Epidermal melanocyte (primary cell): ENCODE measurements around the gene STAMBPL1.
"Not testable (repeated sequence)": the region's sequence is repeated elsewhere in the genome, so short reads cannot be mapped to it uniquely, and the experiment has no call there.

ENCODE experiments used
- DNase-seq: peaks from one replicate; pipeline ENCODE4 v3.0.0; 2011; ENCODE audit warnings: low spot score; ENCODE audit not compliant: insufficient read length

The STAMBPL1 gene

GRCh38 chr10:88854684-88855083, 25.4 kb upstream of the STAMBPL1 start:
- DNase-seq = no peak

GRCh38 chr10:88857831-88858230, 22.2 kb upstream of the STAMBPL1 start:
- no peak for DNase-seq

DNA sequence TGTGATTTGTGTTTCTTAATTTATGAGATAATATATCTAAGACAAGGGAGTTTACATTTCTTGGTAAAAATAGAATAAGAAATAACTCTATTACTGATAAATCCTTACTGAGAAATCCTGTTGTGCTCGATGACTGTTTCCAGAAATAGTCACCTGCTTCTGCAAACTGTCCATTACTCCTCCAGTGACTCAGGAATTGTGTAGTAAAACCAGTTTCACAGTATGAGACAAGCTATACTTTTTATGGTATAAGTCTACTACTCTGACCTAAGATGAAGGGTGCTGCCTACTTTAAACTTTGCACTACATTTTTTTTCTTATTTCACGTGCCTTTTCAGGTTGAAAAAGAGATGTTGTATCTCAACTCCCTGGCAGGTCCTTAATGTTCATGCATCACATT, 21.6 kb upstream of the STAMBPL1 start:
- DNase-seq = no peak

DNA sequence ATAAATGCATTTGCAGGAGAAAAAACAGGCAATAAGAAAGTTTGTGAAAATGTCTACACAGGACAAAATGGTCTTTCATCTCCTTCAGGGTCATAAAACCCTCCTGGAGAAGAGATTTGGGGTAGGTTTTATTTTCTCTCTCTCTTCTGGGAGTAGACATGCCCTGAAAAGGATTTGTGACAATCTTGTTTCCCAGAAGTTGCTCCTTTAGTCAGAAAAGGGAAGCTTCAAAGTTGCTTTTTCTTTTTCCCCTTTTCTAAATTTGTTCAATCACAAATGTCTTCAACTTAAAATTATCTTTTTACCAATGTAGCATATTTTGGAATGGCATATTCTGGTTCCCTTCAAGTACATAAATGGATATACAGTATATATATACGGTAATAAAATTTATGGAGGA, 19.0 kb upstream of the STAMBPL1 start:
- no peak for DNase-seq

DNA sequence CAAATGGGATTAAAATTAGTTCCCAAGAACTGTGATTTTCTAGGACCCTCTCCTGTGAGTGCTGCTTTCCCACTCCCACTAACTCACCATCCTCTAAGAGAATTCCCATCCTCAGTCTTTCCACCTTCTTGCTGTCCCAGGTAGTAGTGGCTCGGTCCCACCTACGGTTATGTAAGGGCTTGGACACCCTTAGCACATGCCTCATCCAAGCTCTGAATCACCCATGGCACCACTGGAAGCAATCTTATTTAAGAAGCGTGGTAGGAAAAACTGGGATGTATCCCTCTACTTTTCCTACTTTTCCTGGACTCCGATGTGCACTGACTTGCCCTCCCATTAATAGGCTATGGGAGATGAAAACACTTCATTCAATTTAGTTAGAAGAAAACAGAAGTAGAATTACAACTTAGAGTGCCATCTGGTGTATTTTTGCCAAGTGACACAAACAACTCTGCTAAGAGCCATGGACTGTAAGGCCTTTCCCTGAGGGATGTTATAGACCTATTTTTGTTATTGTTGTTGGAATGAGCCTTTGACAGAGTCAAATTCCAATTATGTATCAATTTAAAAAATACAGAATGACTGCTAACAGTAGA, 14.7 kb upstream of the STAMBPL1 start:
- DNase-seq = no peak

DNA sequence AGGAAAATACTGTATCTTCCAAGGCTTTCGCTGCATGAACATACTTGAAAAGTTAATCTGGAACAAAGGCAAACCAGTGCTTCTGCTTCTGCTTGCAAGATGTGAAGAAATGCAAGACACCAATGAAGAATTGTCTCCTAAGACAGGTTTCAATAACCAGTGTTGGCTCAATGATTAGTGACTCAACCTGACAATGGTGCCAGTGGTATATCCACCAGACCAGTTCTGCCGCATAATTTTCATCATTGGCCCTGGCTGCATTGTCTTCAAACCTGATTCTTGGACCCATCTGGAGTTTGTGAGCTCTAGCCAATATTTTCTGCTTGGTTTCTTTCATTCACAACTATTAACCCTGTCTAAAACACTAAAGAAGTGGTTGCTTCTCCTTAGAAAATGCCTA, 13.6 kb upstream of the STAMBPL1 start:
- no peak for DNase-seq

DNA sequence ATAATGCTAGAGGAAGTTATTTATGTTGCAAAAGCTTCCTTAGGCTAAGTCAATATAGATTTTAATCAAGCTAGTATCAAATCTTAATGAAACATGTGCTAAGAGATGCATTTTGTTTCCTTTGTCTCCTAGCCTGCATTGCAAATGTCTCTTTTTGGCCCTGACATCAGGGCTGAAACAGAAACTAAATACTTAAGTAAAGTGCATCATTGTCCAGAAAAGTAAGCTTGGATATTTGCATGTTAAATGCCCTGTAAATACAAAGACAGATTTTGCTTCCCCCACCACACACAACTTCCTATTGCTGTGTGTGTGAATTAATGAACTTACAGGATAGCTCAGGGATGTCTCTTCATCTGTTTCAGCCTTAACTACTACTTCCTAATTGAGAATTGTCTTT, 10.0 kb upstream of the STAMBPL1 start:
- DNase-seq = no peak

DNA sequence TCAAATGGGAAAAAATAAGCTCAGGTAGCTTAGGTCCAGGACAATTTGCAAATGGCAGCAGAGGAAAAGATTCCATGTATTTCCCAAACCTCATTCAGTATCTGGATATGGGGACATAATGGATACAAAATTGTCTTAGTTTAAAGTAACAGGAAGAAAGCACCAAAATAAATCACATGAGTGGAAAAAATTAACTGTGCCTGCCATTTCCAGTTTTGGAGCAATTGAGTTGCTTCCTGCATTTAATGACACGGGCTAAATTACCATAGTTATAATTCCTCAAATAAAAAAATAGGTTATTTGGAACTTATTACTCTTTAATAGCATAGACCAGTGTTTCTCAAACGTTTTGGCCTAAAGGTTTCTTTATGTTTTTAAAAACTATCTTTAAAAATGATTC, 6.3 kb upstream of the STAMBPL1 start:
- no peak for DNase-seq

GRCh38 chr10:88874281-88874680, 5.8 kb upstream of the STAMBPL1 start:
- DNase-seq = no peak

DNA sequence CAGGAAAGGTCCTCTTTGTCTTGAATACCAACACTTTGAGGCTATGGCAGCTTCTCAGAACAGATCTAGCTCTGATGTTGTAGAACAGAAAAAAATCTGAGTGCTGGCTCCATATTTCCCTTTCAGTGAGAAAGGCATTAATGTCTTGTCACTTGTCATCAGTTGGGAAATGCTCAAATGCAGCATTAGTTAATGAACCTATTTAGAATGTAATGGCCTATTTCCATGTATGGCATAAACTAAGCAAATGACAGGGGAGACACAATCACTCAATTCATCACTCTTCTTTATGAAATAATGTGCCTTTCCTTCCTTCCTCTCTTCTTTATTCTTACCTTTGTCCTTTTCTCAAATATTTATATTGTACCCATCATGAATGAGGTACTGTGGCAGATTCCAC, 5.0 kb upstream of the STAMBPL1 start:
- no peak for DNase-seq

GRCh38 chr10:88877298-88877697, 2.7 kb upstream of the STAMBPL1 start:
- DNase-seq = no peak

- peak; percentile 47 for DNase-seq
These were observed 434 bp downstream of the STAMBPL1 start for GRCh38 chr10:88880282-88881076.

GRCh38 chr10:88881320-88881719, 1.3 kb downstream of the STAMBPL1 start:
- DNase-seq = no peak

DNA sequence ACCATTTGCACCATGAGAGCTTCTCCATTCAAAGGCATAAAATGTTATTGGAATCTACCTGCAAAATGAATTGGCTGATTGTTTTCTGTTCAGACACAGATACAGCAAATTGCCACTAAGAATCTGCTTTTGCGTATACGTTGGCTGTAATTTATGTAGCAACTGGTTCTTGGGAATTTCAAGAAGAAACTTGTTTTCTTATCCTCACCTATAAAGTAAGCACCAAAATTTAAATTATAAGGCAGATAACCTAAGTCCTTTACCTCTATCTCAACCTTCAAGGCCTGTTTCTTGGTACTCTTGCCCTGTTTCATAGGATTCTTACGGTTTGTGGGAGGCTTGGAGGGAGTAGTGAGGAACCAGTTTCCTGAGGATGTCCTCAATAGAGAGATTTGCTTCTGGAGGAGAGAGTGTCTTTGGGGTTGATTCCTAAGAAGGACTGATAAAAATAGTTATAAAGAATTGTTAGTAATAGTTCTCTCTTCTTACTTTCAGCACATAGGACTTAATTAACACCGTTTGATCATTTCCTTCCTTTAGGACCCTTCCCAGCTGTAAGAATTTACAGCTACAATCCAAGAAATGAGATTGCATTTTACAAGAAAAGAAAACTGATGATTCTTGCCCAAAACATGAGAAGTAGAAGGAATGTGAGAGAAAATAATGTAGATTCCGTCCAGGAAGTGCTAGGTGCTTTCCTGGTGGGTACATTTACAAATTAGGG, 2.0 kb downstream of the STAMBPL1 start:
- DNase-seq = no peak

DNA sequence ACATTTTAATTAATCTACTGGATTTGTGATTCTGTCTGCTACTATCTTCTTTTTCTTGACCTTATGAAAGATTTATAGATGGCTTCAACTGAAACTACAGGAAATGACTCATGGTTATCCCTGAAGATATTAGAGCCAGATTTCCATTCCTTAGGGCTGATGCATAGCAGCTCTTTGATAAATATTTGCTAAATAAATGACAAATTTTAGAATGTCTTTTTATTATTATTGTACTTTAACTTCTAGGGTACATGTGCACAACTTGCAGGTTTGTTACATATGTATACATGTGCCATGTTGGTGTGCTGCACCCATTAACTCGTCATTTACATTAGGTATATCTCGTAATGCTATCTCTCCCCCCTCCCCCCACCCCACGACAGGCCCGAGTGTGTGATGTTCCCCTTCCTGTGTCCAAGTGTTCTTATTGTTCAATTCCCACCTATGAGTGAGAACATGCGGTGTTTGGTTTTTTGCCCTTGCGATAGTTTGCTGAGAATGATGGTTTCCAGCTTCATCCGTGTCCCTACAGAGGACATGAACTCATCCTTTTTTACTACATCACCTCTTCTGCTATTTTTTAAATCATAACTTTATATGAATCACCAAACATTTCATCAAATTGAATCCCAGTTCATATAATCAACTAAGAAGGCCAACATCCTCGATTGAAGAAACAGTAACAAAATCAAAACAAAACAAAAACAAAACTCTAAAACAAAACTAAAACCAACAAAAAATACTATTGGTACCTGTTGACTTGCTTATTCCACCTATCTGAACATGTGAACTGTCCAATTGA, 2.8 kb downstream of the STAMBPL1 start:
- DNase-seq = not testable (repeated sequence)

GRCh38 chr10:88883448-88883809, 3.4 kb downstream of the STAMBPL1 start:
- no peak for DNase-seq

GRCh38 chr10:88886557-88886956, 6.5 kb downstream of the STAMBPL1 start:
- DNase-seq = no peak

DNA sequence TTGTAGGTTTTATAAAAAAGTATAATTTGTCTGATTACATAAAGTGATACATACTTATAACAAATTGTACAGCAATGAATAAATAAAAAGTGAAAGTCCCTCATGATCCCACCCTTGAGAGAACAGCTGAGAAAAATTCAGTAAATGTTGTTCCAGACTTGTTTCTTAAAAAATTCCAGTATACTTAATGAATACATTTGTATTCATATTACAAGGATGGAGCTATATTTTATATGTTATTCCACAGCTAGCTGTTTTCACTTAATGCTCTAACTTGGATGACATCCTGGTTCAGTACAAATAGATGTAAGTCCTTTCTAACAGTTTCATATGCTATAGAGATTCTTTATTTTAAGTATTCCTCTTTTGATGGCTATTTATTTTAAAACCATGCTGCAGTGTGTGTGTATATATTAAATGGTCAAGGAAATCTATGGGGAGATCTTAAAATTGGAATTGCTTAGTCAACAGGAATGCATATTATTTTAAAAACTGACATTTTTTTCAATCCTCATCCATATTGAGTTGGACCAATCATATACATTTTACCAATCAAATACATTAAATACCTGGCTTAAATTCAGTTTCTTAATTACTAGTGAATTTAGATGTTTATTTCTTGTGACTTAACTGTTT, 8.9 kb downstream of the STAMBPL1 start:
- no peak for DNase-seq

DNA sequence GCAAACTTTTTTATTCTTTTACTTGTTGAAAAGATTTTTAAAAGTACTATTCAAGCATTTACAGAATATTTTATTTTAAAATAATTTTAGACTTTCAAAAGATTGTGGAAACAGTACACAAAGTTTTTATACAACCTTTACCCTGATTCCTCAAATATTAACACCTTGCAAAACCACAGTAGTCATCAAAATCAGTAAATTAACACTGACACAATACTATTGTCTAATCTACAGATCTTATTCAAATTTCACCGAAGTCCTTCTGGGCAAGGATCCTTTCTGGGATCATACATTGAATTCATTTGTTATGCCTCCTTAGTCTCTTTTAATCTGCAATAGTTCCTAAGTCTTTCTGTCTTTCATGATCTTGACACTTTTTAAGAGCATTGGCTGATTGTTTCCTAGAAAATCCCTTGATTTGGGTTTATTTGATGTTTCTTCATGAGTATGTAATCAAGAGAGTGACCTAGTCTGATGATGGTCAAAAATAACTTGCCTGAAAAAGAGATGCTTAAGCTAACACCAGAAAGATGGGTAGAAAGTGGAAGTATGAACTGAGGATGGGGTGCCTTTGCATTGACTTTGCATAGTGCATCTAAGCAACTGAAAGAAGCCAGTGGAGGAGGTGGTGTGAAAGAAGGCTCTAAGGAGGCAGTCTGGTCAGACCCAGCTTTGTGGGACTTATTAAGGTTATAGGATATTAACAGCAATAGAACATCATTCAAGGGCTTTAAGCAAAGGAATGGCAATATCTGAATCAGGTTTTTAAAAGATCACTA, 9.7 kb downstream of the STAMBPL1 start:
- DNase-seq = no peak

- DNase-seq = no peak
These were observed 10.8 kb downstream of the STAMBPL1 start for GRCh38 chr10:88890681-88891381.
